AG04449 (cell line): ENCODE measurements around the gene PROB1.
A peak's percentile ranks its signal among the peaks of the same experiment; 100 is the strongest.

Experiments used
- CTCF ChIA-PET: fragments of 350-600 bp; formaldehyde crosslinking; extraction: SDS; loops from one replicate; lab custom pipeline; 2021; ENCODE audit warnings: antibody characterized with exemption; lab: Yijun Ruan, JAX
- POLR2A ChIA-PET: fragments of 400-600, 350-600 bp; formaldehyde crosslinking; extraction: SDS; loops from one replicate; lab custom pipeline; 2020; ENCODE audit warnings: antibody characterized with exemption, inconsistent platforms; lab: Yijun Ruan, JAX
- DNase-seq: peaks from one replicate; pipeline ENCODE4 v3.0.0-alpha.2; 2010; ENCODE audit warnings: low read depth, low spot score
- H3K4me3 ChIP-seq: 2 replicates; pipeline ENCODE4 v1.5.1; 2011; ENCODE audit warnings: low read depth, mild to moderate bottlenecking, control low read depth, low read length
- CTCF ChIP-seq: IDR thresholded peaks from one replicate; pipeline ENCODE4 v1.5.1; 2011; ENCODE audit warnings: mild to moderate bottlenecking, moderate library complexity, low read length, control low read depth, inconsistent platforms; ENCODE audit not compliant: insufficient read depth; ENCODE audit errors: missing control alignments

Gene PROB1

GRCh38 chr5:139435676-139436075 is 40.8 kb upstream of the PROB1 start:
- ChIA-PET POLR2A (no interaction called here), CTCF (interaction anchor here (1.2 to 8.4 kb wide), 4 partner anchors 10 to 93 kb away, joined by 4 to 87 read pairs (median 30); no protein-coding TSS in a partner anchor)
- H3K4me3 ChIP-seq = no peak overlapping the region
- no peak for DNase-seq
- TF ChIP-seq CTCF = no peak

- H3K4me3 ChIP-seq = no peak overlapping the region
- DNase-seq = no peak
- ChIA-PET CTCF (interaction anchor here (1.5 to 8.4 kb wide), 4 partner anchors 10 to 83 kb away, joined by 5 to 87 read pairs (median 51); no protein-coding TSS in a partner anchor), POLR2A (no interaction called here)
- TF ChIP-seq CTCF = no peak
Observed at GRCh38 chr5:139431706-139432105, 36.8 kb upstream of the PROB1 start.

DNA sequence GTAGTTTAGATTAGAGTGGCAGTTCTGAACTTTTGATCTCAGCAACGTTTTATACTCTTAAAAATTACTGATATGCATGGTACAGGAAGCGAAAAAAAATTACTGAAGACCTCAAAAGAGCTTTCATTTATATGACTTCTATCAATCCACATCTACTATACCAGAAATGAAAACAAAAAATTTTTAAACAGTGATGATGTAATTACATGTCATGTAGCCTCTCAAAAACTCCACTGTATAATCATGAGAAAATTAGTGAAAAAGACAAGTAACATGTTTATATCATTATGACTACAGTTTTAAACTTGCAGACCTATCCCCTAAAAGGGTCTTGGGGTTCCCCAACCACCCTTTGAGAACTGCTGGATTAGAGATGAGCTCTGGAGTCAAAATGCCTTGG is 35.1 kb upstream of the PROB1 start:
- H3K4me3 ChIP-seq = no peak overlapping the region
- no peak for DNase-seq
- TF ChIP-seq CTCF = no peak
- ChIA-PET POLR2A (no interaction called here), CTCF (interaction anchor here (1.1 to 5.5 kb wide), 4 partner anchors 8 to 87 kb away, joined by 3 to 62 read pairs (median 30); no protein-coding TSS in a partner anchor)

- ChIA-PET CTCF (interaction anchor here (9.9 kb wide), 1 partner anchor 89 kb away, joined by 730 read pairs; no protein-coding TSS in a partner anchor), POLR2A (no interaction called here)
- TF ChIP-seq CTCF = no peak
- H3K4me3 ChIP-seq = no peak overlapping the region
- DNase-seq = no peak
Observed at GRCh38 chr5:139426203-139426885, 31.4 kb upstream of the PROB1 start.

- H3K4me3 ChIP-seq = no peak overlapping the region
- DNase-seq = no peak
- CTCF ChIA-PET = interaction anchor here (9.9 kb wide), 1 partner anchor 90 kb away, joined by 730 read pairs; no protein-coding TSS in a partner anchor
- POLR2A ChIA-PET = no interaction called here
- no peak for TF ChIP-seq CTCF
Observed at GRCh38 chr5:139425497-139425896, 30.6 kb upstream of the PROB1 start.

DNA sequence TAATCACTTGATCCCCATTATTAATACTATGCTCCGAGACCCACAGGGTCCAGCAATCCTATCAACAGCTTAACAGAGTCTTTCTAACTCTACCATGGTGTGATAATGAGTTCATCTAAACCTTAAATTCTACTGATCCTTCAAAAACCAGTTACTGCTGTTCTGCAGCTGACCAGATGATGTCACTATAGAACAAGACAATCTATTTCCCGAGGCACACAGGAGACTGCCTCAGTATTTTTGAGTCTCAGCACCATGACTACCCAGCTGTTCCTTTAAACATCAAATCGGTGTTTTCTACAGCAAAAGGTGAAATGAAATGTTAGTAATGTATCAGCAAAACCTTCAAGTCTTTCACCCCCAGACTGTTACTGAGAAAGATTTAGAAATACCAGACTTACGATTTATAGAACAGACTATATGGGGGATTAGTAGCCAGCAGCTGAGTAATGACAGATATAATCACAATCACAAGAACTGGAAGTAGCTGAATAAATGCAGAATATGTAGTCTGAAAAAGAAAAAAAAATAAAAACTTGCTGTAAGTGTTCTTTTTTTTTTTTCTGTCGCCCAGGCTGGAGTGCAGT is 27.5 kb upstream of the PROB1 start:
- no peak overlapping the region for H3K4me3 ChIP-seq
- TF ChIP-seq CTCF = peak; percentile 72
- POLR2A ChIA-PET = interaction anchor here (0.8 to 1.3 kb wide), 3 partner anchors 17 to 91 kb away, joined by 3 to 4 read pairs (median 3); partner anchors contain the start of gene DNAJC18
- no peak for DNase-seq
- CTCF ChIA-PET = interaction anchor here (0.6 to 9.9 kb wide), 40 partner anchors 8 to 343 kb away, joined by 3 to 730 read pairs (median 6); partner anchors contain the start of genes CXXC5, DNAJC18, SPATA24 and STING1
